WERI-Rb-1 (cell line): Measurements from ENCODE around the gene CHURC1.

Source experiments
- DNase-seq: peaks from one replicate; pipeline ENCODE4 v3.0.0-alpha.2; 2020
- H3K27ac ChIP-seq: fragments of 250-450 bp; sonication (Bioruptor Pico); 2 replicates; pipeline ENCODE4 v1.5.1; 2020; ENCODE audit warnings: mild to moderate bottlenecking, moderate library complexity
- H3K27me3 ChIP-seq: fragments of 250-450 bp; sonication (Bioruptor Pico); 2 replicates; pipeline ENCODE4 v1.5.1; 2021; ENCODE audit warnings: mild to moderate bottlenecking, low read depth, moderate library complexity; ENCODE audit not compliant: insufficient read depth, severe bottlenecking
- H3K36me3 ChIP-seq: fragments of 250-450 bp; sonication (Bioruptor Pico); 2 replicates; pipeline ENCODE4 v1.5.1; 2020; ENCODE audit warnings: mild to moderate bottlenecking, moderate library complexity
- H3K4me3 ChIP-seq: 2 replicates; pipeline ENCODE4 v1.5.1; 2011; ENCODE audit warnings: low read depth, mild to moderate bottlenecking, control low read depth, low read length
- H3K9me3 ChIP-seq: fragments of 250-450 bp; sonication (Bioruptor Pico); 2 replicates; pipeline ENCODE4 v1.5.1; 2021; ENCODE audit warnings: mild to moderate bottlenecking, moderate library complexity; ENCODE audit not compliant: severe bottlenecking
- TF ChIP-seq, protein P1 (sequence below): IDR thresholded peaks from 2 replicates; pipeline ENCODE4 v1.5.1; 2011; ENCODE audit warnings: low read depth, mild to moderate bottlenecking, control low read depth, inconsistent platforms, low read length

CHURC1 gene

DNA sequence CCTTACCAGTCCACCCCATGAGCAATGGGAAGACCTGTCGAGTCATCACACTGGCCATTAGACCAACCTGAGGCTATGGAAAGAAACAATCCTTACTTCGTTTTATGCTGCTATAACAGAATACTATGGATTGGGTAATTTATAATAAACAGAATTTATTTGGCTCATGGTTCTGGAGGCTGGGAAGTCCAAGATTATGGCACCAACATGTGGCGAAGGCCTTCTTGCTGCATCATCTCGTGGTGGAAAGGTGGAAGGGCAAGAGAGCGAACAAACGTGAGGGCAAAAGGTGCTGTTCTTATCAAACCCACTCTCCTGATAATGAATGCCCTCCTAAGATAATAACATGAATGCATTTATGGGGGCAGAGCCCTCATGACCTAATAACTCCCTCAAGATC lies 24.9 kb upstream of the CHURC1 start:
- no peak overlapping the region for H3K4me3 ChIP-seq
- no peaks in the 10 kb centered on the region for H3K36me3 ChIP-seq
- H3K9me3 ChIP-seq: no peaks in the 10 kb centered on the region
- TF ChIP-seq, protein P1, sequence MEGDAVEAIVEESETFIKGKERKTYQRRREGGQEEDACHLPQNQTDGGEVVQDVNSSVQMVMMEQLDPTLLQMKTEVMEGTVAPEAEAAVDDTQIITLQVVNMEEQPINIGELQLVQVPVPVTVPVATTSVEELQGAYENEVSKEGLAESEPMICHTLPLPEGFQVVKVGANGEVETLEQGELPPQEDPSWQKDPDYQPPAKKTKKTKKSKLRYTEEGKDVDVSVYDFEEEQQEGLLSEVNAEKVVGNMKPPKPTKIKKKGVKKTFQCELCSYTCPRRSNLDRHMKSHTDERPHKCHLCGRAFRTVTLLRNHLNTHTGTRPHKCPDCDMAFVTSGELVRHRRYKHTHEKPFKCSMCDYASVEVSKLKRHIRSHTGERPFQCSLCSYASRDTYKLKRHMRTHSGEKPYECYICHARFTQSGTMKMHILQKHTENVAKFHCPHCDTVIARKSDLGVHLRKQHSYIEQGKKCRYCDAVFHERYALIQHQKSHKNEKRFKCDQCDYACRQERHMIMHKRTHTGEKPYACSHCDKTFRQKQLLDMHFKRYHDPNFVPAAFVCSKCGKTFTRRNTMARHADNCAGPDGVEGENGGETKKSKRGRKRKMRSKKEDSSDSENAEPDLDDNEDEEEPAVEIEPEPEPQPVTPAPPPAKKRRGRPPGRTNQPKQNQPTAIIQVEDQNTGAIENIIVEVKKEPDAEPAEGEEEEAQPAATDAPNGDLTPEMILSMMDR: no peak
- H3K27ac ChIP-seq: no peak overlapping the region
- H3K27me3 ChIP-seq: no peaks in the 10 kb centered on the region
- DNase-seq: no peak

DNA sequence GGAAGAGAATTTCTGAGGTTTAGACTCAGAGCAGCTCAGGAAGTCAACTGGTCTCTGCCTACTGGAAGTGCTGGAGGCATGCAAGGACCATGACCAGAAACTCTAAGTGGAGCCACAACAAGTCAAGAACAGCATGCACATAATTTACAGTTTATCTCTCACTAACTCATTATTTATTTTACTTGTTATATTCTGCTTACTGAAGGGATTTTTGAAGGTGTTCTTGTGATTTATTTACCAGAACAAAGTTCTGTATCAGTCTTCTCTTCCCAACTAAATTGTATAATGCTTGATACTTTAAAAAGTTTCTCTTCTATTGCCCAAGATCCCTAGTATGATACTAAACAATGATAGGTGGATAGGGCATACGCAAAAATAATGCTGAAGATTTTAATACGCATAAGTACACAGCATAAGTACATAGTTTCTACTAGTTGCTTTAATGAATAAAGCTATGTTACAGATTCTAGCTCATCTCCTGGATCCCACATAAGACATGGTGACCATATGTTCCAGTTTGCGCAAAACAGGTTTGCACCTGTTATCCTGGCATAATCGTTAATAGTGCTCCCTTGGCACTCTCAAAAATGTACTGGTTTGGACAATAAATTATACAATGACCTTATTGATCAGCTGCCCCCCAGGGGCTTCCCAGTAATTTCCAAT lies 22.9 kb upstream of the CHURC1 start:
- DNase-seq: no peak
- Histone ChIP-seq H3K27ac (no peak overlapping the region), H3K27me3 (no peaks in the 10 kb centered on the region), H3K36me3 (no peaks in the 10 kb centered on the region), H3K9me3 (no peaks in the 10 kb centered on the region), H3K4me3 (no peak overlapping the region)
- TF ChIP-seq, protein P1: no peak

DNA sequence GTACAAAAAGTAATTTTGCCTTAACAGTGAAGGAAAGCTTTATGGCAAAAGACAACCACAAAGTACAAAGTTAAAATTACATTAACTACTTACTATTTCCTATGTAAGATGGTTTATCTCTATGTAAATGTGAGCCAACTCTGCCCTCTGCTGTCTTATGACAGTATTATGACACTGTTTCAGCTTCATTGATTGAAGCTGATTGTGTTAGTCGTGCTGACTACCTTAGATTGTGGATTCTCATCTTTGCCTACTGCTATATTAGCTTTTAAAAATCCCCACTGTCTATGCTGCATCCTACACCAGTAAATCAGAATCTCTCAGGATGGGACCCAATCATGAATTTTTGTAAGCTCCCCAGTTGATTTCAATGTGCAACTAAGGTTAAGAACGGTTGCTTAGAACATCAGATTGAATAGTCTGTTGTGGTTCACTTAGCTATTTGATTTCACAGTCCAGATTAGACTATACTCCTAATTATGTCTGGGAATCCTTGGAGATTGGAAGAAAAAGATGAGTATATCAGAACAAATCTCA lies 22.3 kb upstream of the CHURC1 start:
- DNase-seq: peak; percentile 32
- H3K9me3 ChIP-seq: no peaks in the 10 kb centered on the region
- TF ChIP-seq, protein P1: peak; percentile 51

DNA sequence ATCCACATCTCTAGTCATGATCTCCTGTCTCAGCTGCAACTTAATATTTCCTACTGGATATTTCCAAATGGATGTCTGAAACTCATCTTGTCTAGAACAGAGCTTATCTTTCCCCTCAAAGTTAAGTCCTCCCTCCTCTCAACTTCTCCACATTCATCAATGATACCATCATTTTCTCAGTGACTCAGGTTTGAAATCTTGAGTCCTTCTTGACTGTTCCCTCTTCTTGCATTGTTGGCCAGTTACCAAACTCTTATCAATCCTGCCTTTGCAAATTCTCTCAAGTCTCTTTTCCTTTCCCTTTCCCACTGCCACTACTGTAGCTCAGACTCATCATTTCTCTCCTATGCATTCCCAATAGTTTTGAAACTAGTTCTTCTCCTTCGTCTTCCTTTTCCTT lies 14.3 kb upstream of the CHURC1 start:
- Histone ChIP-seq H3K9me3 (no peaks in the 10 kb centered on the region), H3K27me3 (no peaks in the 10 kb centered on the region), H3K4me3 (no peak overlapping the region), H3K27ac (no peak overlapping the region), H3K36me3 (no peaks in the 10 kb centered on the region)
- TF ChIP-seq, protein P1: no peak
- no peak for DNase-seq

More for the DNA sequence above, 22.3 kb upstream of the CHURC1 start:
- Histone ChIP-seq H3K4me3 (no peak overlapping the region), H3K36me3 (no peaks in the 10 kb centered on the region), H3K27ac (no peak overlapping the region), H3K27me3 (no peaks in the 10 kb centered on the region)

DNA sequence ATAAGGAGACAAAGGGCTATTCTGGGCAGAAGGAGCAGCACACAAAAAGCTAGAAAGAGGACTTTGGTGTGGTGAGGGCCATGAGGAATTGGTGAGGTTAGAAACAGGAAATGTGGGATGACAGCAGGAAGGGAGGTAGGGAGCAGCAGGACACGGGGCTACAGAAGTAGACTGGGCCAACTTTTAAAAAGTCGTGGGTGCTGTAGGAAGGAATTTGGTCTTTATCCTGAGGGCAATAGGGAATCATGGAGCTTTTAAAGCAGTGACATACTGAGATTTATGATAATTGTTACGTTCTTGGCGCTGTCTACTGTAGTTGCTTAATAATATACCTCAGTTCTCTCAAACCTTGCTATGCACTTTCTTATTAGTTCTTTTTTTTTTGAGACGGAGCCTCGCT lies 8.2 kb upstream of the CHURC1 start:
- TF ChIP-seq, protein P1: no peak
- DNase-seq: no peak
- no peaks in the 10 kb centered on the region for H3K27me3 ChIP-seq
- no peak overlapping the region for H3K27ac ChIP-seq
- no peaks in the 10 kb centered on the region for H3K9me3 ChIP-seq
- no peaks in the 10 kb centered on the region for H3K36me3 ChIP-seq
- H3K4me3 ChIP-seq: no peak overlapping the region
